ENCODE data around the gene HSPA14. TPM values are rescaled to one million over a fixed set of nuclear protein-coding genes. Genes with fewer than 3 reads are reported as not detected.
A peak's percentile ranks its signal among the peaks of the same experiment; 100 is the strongest.

The HSPA14 gene
- total RNA-seq, 1 experiment from 2014 or later = 30.1 TPM

DNA sequence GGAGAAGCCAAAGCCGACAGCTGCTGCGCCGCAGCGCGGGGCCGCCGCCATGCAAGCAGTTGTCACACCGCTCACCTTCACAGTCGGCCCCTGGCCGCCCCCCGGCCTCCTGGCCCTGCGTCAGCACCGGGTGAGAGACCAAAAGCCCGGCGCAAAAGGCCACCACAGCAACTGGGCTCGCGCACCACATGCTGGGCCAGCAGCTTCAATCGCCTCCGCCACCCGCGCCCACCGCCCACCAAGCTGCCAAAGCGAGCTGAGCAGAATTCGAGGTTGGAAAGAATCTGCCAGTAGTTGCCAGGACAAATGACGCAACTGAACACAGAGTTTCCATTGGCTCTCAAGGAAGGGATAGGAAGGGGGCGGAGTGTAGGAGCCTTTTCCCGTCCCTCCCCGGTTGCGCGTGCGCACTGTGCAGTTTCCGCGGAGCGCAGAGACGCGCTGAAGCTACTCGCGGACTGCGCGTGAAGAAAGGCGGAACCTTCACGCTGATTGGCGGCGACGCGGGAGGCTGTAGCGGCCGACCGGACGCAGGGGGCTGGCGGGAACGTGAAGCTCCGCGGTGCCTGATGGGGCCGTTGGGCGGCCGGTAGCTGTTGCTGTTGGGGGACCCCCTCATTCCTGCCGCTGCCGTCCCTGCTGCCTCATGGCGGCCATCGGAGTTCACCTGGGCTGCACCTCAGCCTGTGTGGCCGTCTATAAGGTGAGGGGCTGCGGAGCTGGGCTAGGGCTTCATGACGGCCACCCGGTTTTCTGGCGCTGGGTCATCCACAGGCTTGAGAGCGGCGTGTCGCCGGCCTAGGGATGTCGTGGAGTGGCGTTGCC is at the start of gene HSPA14, which contains the start of the genes CDNF and MSANTD7 (continued):
- TF ChIP-seq, protein P1, sequence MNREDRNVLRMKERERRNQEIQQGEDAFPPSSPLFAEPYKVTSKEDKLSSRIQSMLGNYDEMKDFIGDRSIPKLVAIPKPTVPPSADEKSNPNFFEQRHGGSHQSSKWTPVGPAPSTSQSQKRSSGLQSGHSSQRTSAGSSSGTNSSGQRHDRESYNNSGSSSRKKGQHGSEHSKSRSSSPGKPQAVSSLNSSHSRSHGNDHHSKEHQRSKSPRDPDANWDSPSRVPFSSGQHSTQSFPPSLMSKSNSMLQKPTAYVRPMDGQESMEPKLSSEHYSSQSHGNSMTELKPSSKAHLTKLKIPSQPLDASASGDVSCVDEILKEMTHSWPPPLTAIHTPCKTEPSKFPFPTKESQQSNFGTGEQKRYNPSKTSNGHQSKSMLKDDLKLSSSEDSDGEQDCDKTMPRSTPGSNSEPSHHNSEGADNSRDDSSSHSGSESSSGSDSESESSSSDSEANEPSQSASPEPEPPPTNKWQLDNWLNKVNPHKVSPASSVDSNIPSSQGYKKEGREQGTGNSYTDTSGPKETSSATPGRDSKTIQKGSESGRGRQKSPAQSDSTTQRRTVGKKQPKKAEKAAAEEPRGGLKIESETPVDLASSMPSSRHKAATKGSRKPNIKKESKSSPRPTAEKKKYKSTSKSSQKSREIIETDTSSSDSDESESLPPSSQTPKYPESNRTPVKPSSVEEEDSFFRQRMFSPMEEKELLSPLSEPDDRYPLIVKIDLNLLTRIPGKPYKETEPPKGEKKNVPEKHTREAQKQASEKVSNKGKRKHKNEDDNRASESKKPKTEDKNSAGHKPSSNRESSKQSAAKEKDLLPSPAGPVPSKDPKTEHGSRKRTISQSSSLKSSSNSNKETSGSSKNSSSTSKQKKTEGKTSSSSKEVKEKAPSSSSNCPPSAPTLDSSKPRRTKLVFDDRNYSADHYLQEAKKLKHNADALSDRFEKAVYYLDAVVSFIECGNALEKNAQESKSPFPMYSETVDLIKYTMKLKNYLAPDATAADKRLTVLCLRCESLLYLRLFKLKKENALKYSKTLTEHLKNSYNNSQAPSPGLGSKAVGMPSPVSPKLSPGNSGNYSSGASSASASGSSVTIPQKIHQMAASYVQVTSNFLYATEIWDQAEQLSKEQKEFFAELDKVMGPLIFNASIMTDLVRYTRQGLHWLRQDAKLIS (CRISPR knock-in tag; IDR thresholded peaks at IDR 0.05; ENCODE audit: borderline replicate concordance) = no peak
- TF ChIP-seq ZNF232 (CRISPR knock-in tag; IDR thresholded peaks at IDR 0.05) (no peak), MXD4 (CRISPR knock-in tag; IDR thresholded peaks at IDR 0.05; ENCODE audit: borderline replicate concordance) (no peak), ZNF671 (CRISPR knock-in tag; IDR thresholded peaks at IDR 0.05) (no peak), ELF4 (CRISPR knock-in tag; IDR thresholded peaks at IDR 0.05; ENCODE audit: low read depth) (no peak), PRRX2 (CRISPR knock-in tag; IDR thresholded peaks at IDR 0.05) (no peak), CREB1 (CRISPR knock-in tag; IDR thresholded peaks at IDR 0.05) (no peak), MYBL2 (CRISPR knock-in tag; IDR thresholded peaks at IDR 0.05) (peak; percentile 51; the same call in 1 of the 2 replicates), EMX1 (CRISPR knock-in tag; IDR thresholded peaks at IDR 0.05) (no peak), FOXJ3 (CRISPR knock-in tag; IDR thresholded peaks at IDR 0.05; ENCODE audit: borderline replicate concordance) (no peak), TEAD4 (CRISPR knock-in tag; IDR thresholded peaks at IDR 0.05) (no peak), ESRRA (CRISPR knock-in tag; IDR thresholded peaks at IDR 0.05; ENCODE audit: borderline replicate concordance) (no peak), CBFB (CRISPR knock-in tag; IDR thresholded peaks at IDR 0.05; ENCODE audit: low read depth) (no peak)
- TF ChIP-seq, protein P2, sequence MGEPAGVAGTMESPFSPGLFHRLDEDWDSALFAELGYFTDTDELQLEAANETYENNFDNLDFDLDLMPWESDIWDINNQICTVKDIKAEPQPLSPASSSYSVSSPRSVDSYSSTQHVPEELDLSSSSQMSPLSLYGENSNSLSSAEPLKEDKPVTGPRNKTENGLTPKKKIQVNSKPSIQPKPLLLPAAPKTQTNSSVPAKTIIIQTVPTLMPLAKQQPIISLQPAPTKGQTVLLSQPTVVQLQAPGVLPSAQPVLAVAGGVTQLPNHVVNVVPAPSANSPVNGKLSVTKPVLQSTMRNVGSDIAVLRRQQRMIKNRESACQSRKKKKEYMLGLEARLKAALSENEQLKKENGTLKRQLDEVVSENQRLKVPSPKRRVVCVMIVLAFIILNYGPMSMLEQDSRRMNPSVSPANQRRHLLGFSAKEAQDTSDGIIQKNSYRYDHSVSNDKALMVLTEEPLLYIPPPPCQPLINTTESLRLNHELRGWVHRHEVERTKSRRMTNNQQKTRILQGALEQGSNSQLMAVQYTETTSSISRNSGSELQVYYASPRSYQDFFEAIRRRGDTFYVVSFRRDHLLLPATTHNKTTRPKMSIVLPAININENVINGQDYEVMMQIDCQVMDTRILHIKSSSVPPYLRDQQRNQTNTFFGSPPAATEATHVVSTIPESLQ (CRISPR knock-in tag; IDR thresholded peaks at IDR 0.05) = no peak
- TF ChIP-seq, protein P3, sequence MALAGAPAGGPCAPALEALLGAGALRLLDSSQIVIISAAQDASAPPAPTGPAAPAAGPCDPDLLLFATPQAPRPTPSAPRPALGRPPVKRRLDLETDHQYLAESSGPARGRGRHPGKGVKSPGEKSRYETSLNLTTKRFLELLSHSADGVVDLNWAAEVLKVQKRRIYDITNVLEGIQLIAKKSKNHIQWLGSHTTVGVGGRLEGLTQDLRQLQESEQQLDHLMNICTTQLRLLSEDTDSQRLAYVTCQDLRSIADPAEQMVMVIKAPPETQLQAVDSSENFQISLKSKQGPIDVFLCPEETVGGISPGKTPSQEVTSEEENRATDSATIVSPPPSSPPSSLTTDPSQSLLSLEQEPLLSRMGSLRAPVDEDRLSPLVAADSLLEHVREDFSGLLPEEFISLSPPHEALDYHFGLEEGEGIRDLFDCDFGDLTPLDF (CRISPR knock-in tag; IDR thresholded peaks at IDR 0.05) = no peak
- TF ChIP-seq, protein P4, sequence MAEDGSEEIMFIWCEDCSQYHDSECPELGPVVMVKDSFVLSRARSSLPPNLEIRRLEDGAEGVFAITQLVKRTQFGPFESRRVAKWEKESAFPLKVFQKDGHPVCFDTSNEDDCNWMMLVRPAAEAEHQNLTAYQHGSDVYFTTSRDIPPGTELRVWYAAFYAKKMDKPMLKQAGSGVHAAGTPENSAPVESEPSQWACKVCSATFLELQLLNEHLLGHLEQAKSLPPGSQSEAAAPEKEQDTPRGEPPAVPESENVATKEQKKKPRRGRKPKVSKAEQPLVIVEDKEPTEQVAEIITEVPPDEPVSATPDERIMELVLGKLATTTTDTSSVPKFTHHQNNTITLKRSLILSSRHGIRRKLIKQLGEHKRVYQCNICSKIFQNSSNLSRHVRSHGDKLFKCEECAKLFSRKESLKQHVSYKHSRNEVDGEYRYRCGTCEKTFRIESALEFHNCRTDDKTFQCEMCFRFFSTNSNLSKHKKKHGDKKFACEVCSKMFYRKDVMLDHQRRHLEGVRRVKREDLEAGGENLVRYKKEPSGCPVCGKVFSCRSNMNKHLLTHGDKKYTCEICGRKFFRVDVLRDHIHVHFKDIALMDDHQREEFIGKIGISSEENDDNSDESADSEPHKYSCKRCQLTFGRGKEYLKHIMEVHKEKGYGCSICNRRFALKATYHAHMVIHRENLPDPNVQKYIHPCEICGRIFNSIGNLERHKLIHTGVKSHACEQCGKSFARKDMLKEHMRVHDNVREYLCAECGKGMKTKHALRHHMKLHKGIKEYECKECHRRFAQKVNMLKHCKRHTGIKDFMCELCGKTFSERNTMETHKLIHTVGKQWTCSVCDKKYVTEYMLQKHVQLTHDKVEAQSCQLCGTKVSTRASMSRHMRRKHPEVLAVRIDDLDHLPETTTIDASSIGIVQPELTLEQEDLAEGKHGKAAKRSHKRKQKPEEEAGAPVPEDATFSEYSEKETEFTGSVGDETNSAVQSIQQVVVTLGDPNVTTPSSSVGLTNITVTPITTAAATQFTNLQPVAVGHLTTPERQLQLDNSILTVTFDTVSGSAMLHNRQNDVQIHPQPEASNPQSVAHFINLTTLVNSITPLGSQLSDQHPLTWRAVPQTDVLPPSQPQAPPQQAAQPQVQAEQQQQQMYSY (CRISPR knock-in tag; IDR thresholded peaks at IDR 0.05) = peak; percentile 54
- TF ChIP-seq, protein P5, sequence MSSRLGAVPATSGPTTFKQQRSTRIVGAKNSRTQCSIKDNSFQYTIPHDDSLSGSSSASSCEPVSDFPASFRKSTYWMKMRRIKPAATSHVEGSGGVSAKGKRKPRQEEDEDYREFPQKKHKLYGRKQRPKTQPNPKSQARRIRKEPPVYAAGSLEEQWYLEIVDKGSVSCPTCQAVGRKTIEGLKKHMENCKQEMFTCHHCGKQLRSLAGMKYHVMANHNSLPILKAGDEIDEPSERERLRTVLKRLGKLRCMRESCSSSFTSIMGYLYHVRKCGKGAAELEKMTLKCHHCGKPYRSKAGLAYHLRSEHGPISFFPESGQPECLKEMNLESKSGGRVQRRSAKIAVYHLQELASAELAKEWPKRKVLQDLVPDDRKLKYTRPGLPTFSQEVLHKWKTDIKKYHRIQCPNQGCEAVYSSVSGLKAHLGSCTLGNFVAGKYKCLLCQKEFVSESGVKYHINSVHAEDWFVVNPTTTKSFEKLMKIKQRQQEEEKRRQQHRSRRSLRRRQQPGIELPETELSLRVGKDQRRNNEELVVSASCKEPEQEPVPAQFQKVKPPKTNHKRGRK (CRISPR knock-in tag; IDR thresholded peaks at IDR 0.05; ENCODE audit: borderline replicate concordance) = 0 out of 2 replicates have a peak, but pooled peaks have one; percentile 30
- TF ChIP-seq, protein P6, sequence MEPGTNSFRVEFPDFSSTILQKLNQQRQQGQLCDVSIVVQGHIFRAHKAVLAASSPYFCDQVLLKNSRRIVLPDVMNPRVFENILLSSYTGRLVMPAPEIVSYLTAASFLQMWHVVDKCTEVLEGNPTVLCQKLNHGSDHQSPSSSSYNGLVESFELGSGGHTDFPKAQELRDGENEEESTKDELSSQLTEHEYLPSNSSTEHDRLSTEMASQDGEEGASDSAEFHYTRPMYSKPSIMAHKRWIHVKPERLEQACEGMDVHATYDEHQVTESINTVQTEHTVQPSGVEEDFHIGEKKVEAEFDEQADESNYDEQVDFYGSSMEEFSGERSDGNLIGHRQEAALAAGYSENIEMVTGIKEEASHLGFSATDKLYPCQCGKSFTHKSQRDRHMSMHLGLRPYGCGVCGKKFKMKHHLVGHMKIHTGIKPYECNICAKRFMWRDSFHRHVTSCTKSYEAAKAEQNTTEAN (CRISPR knock-in tag; IDR thresholded peaks at IDR 0.05) = no peak
- TF ChIP-seq, protein P7, sequence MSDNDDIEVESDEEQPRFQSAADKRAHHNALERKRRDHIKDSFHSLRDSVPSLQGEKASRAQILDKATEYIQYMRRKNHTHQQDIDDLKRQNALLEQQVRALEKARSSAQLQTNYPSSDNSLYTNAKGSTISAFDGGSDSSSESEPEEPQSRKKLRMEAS (CRISPR knock-in tag; IDR thresholded peaks at IDR 0.05) = peak; percentile 81
- TF ChIP-seq, protein P8, sequence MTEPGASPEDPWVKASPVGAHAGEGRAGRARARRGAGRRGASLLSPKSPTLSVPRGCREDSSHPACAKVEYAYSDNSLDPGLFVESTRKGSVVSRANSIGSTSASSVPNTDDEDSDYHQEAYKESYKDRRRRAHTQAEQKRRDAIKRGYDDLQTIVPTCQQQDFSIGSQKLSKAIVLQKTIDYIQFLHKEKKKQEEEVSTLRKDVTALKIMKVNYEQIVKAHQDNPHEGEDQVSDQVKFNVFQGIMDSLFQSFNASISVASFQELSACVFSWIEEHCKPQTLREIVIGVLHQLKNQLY (CRISPR knock-in tag; IDR thresholded peaks at IDR 0.05) = no peak

All from WTC11 (cell line).